ENCODE results near the gene CD63. TPM values are rescaled to one million over a fixed set of nuclear protein-coding genes. Genes with fewer than 3 reads are reported as not detected.

CD63 gene
- total and polyA plus RNA-seq, 9 of the 15 experiments (the other 6 are each of a cell fraction or from before 2014, with no cell fraction given): 313 to 735 (median 433) TPM

- POLR2A ChIA-PET: no interaction called here
Observed at GRCh38 chr12:55695349-55695748, 33.5 kb downstream of the CD63 start.

More at GRCh38 chr12:55695349-55695748, 33.5 kb downstream of the CD63 start:
- H3K4me3 ChIP-seq: no peak overlapping the region
- no peak overlapping the region for H2AFZ ChIP-seq (ENCODE audit: low read depth, low read length)
- H3K9me3 ChIP-seq (replicated peaks; ENCODE audit: control insufficient read depth, insufficient read depth, low read depth, low read length): no peaks in the 10 kb centered on the region
- DNase-seq (ENCODE audit: extremely low read depth in 1 of 4, low spot score in 3 of 4): no peak
- in situ Hi-C loops (cut with MboI) (no loop called here), intact Hi-C loops (cut with micrococcal nuclease) (no loop called here)
- H3K4me2 ChIP-seq (ENCODE audit: insufficient read depth, low read length): no peak overlapping the region
- no TSS peak for BruUV-seq (replicated peaks)
- no peaks in the 10 kb centered on the region for H3K36me3 ChIP-seq (ENCODE audit: control insufficient read depth, insufficient read depth, low read length)
- FAIRE-seq: no peak
- CTCF ChIA-PET (ENCODE audit: low intra/inter-chr PET ratio): no interaction called here
- no peak for ATAC-seq
- H3K9me1 ChIP-seq (ENCODE audit: control insufficient read depth, insufficient read depth, low read length): no peaks in the 10 kb centered on the region
- TF ChIP-seq ZNF561 (CRISPR knock-in tag; conservative IDR thresholded peaks at IDR 0.05): no peak
- TF ChIP-seq RBM39 (optimal IDR thresholded peaks at IDR 0.05; ENCODE audit: low read depth, low read length): no peak
- no peak for TF ChIP-seq FOXP4 (CRISPR knock-in tag; IDR thresholded peaks at IDR 0.05; ENCODE audit: borderline replicate concordance)
- no peak for TF ChIP-seq PPARD (CRISPR knock-in tag; IDR thresholded peaks at IDR 0.05)
- TF ChIP-seq TARDBP (IDR thresholded peaks at IDR 0.05): no peak
- no peak for TF ChIP-seq MIER1 (IDR thresholded peaks at IDR 0.05; ENCODE audit: low read depth)
- TF ChIP-seq ZNF133 (CRISPR knock-in tag; IDR thresholded peaks at IDR 0.05): no peak
- no peak for TF ChIP-seq SMARCA5 (IDR thresholded peaks at IDR 0.05)
- no peak for TF ChIP-seq KDM4B (IDR thresholded peaks at IDR 0.05; ENCODE audit: borderline replicate concordance in 2 of 2, low read depth in 1 of 2)
- no peak for TF ChIP-seq HDAC8 (tag; IDR thresholded peaks at IDR 0.05)
- no peak for TF ChIP-seq DIDO1 (tag; IDR thresholded peaks at IDR 0.05; ENCODE audit: low read depth)
- no peak for TF ChIP-seq HNRNPL (IDR thresholded peaks at IDR 0.05; ENCODE audit: low read depth, low read length)
- no peak for TF ChIP-seq PATZ1 (CRISPR knock-in tag; IDR thresholded peaks at IDR 0.05; ENCODE audit: borderline replicate concordance)
- no peak for TF ChIP-seq CHD1 (IDR thresholded peaks at IDR 0.05; ENCODE audit: low read length)
- no peak for TF ChIP-seq SETDB1 (IDR thresholded peaks at IDR 0.05; ENCODE audit: low read length)
- no peak for TF ChIP-seq THRA (IDR thresholded peaks at IDR 0.05)
- no peak overlapping the region for H3K9ac ChIP-seq (ENCODE audit: insufficient read depth in 1 of 2, low read depth in 2 of 2, low read length in 2 of 2)
- no peak overlapping the region for H3K27ac ChIP-seq (ENCODE audit: extremely low read depth, low read depth, low read length)
- no peaks in the 10 kb centered on the region for H3K79me2 ChIP-seq (ENCODE audit: control insufficient read depth, insufficient read depth, low read length)
- H3K27me3 ChIP-seq (ENCODE audit: control insufficient read depth in 2 of 2, insufficient read depth in 2 of 2, low read length in 2 of 2): peaks cover 22 to 58% of the 10 kb centered on the region in 2 experiments; a peak in 4 of 5 replicates
- peaks cover 0 to 15% of the 10 kb centered on the region in 2 experiments; a peak in 1 of 5 replicates for H3K4me1 ChIP-seq (replicated peaks in 1 of 2; ENCODE audit: control insufficient read depth in 2 of 2, insufficient read depth in 2 of 2, low read length in 2 of 2)
- WGBS (ENCODE audit: insufficient coverage, low coverage, missing lambda C conversion rate): 8% methylated on average over 7 of the region's 7 CpGs
- H4K20me1 ChIP-seq (replicated peaks; ENCODE audit: control insufficient read depth, insufficient read depth, low read length): no peaks in the 10 kb centered on the region; the same call in 1 of the 2 replicates

Data from K562 (cell line).